ENCODE results near the gene ZNF48. TPM values are rescaled to one million over a fixed set of nuclear protein-coding genes. Genes with fewer than 3 reads are reported as not detected.

The ZNF48 gene
- polyA plus RNA-seq, 1 donor = 6.4 TPM

GRCh38 chr16:30352488-30353401 lies 42.5 kb upstream of the ZNF48 start:
- Histone ChIP-seq H3K27ac (ENCODE audit: low read length) (no peak overlapping the region), H3K36me3 (ENCODE audit: control insufficient read depth, insufficient read depth, low read length) (peaks cover 46% of the 10 kb centered on the region), H3K4me3 (ENCODE audit: low read length) (no peak overlapping the region), H3K9me3 (ENCODE audit: control insufficient read depth, low read depth, low read length) (no peaks in the 10 kb centered on the region), H3K4me1 (ENCODE audit: control insufficient read depth, insufficient read depth, low read length) (peaks cover 28% of the 10 kb centered on the region), H3K27me3 (ENCODE audit: control insufficient read depth, insufficient read depth, low read length) (no peaks in the 10 kb centered on the region)
- no peak for DNase-seq
- 100% methylated on average over 2 of the region's 14 CpGs for WGBS (ENCODE audit: insufficient coverage, low lambda C conversion rate)

- Histone ChIP-seq H3K27me3 (ENCODE audit: control insufficient read depth, insufficient read depth, low read length) (no peaks in the 10 kb centered on the region), H3K4me1 (ENCODE audit: control insufficient read depth, insufficient read depth, low read length) (peaks cover 28% of the 10 kb centered on the region), H3K36me3 (ENCODE audit: control insufficient read depth, insufficient read depth, low read length) (peaks cover 54% of the 10 kb centered on the region), H3K4me3 (ENCODE audit: low read length) (peak overlapping the region; percentile 91), H3K9me3 (ENCODE audit: control insufficient read depth, low read depth, low read length) (no peaks in the 10 kb centered on the region), H3K27ac (ENCODE audit: low read length) (no peak overlapping the region)
- DNase-seq = no peak
- no CpG with 5 or more reads among the region's 23 CpGs for WGBS (ENCODE audit: insufficient coverage, low lambda C conversion rate)
Measured at GRCh38 chr16:30353438-30354129, 41.6 kb upstream of the ZNF48 start.

GRCh38 chr16:30354423-30355143 lies 40.6 kb upstream of the ZNF48 start:
- H3K36me3 ChIP-seq (ENCODE audit: control insufficient read depth, insufficient read depth, low read length) = peaks cover 64% of the 10 kb centered on the region
- H3K4me3 ChIP-seq (ENCODE audit: low read length) = peak overlapping the region; percentile 91
- DNase-seq = no peak

GRCh38 chr16:30355144-30355953 lies 39.9 kb upstream of the ZNF48 start, which contains the start of gene CD2BP2:
Gene CD2BP2, minus strand, starts transcription at chr16:30355308. Its CDS starts 627 bp downstream, at chr16:30354681.
- Histone ChIP-seq H3K4me3 (ENCODE audit: low read length) (peak within 1 kb of the TSS; percentile 91), H3K9me3 (ENCODE audit: control insufficient read depth, low read depth, low read length) (no peaks in the 10 kb centered on the region), H3K27ac (ENCODE audit: low read length) (peak within 1 kb of the TSS; percentile 98), H3K27me3 (ENCODE audit: control insufficient read depth, insufficient read depth, low read length) (no peaks in the 10 kb centered on the region), H3K36me3 (ENCODE audit: control insufficient read depth, insufficient read depth, low read length) (peaks cover 68% of the 10 kb centered on the region), H3K4me1 (ENCODE audit: control insufficient read depth, insufficient read depth, low read length) (peaks cover 25% of the 10 kb centered on the region)
- DNase-seq = peak; percentile 99
- no CpG with 5 or more reads among the region's 45 CpGs for WGBS (ENCODE audit: insufficient coverage, low lambda C conversion rate)

More at GRCh38 chr16:30354423-30355143, 40.6 kb upstream of the ZNF48 start:
- Histone ChIP-seq H3K9me3 (ENCODE audit: control insufficient read depth, low read depth, low read length) (no peaks in the 10 kb centered on the region), H3K4me1 (ENCODE audit: control insufficient read depth, insufficient read depth, low read length) (peaks cover 28% of the 10 kb centered on the region), H3K27ac (ENCODE audit: low read length) (peak overlapping the region; percentile 98), H3K27me3 (ENCODE audit: control insufficient read depth, insufficient read depth, low read length) (no peaks in the 10 kb centered on the region)
- WGBS (ENCODE audit: insufficient coverage, low lambda C conversion rate) = no CpG with 5 or more reads among the region's 36 CpGs

- WGBS (ENCODE audit: insufficient coverage, low lambda C conversion rate) = no CpG with 5 or more reads among the region's 7 CpGs
- Histone ChIP-seq H3K27me3 (ENCODE audit: control insufficient read depth, insufficient read depth, low read length) (no peaks in the 10 kb centered on the region), H3K27ac (ENCODE audit: low read length) (peak overlapping the region; percentile 98), H3K36me3 (ENCODE audit: control insufficient read depth, insufficient read depth, low read length) (peaks cover 71% of the 10 kb centered on the region), H3K4me3 (ENCODE audit: low read length) (peak overlapping the region; percentile 91), H3K9me3 (ENCODE audit: control insufficient read depth, low read depth, low read length) (no peaks in the 10 kb centered on the region), H3K4me1 (ENCODE audit: control insufficient read depth, insufficient read depth, low read length) (peaks cover 21% of the 10 kb centered on the region)
- DNase-seq = no peak
Measured at GRCh38 chr16:30355954-30356308, 39.3 kb upstream of the ZNF48 start.

- H3K27me3 ChIP-seq (ENCODE audit: control insufficient read depth, insufficient read depth, low read length) = no peaks in the 10 kb centered on the region
- no CpG with 5 or more reads among the region's 12 CpGs for WGBS (ENCODE audit: insufficient coverage, low lambda C conversion rate)
- H3K4me1 ChIP-seq (ENCODE audit: control insufficient read depth, insufficient read depth, low read length) = peaks cover 15% of the 10 kb centered on the region
- H3K9me3 ChIP-seq (ENCODE audit: control insufficient read depth, low read depth, low read length) = no peaks in the 10 kb centered on the region
- H3K36me3 ChIP-seq (ENCODE audit: control insufficient read depth, insufficient read depth, low read length) = peaks cover 68% of the 10 kb centered on the region
- peak overlapping the region; percentile 91 for H3K4me3 ChIP-seq (ENCODE audit: low read length)
- H3K27ac ChIP-seq (ENCODE audit: low read length) = peak overlapping the region; percentile 98
- no peak for DNase-seq
Measured at GRCh38 chr16:30356401-30357084, 38.7 kb upstream of the ZNF48 start.

GRCh38 chr16:30357085-30357714 lies 38.0 kb upstream of the ZNF48 start:
- H3K4me1 ChIP-seq (ENCODE audit: control insufficient read depth, insufficient read depth, low read length) = peaks cover 13% of the 10 kb centered on the region
- no peak for DNase-seq
- no peak overlapping the region for H3K4me3 ChIP-seq (ENCODE audit: low read length)
- H3K9me3 ChIP-seq (ENCODE audit: control insufficient read depth, low read depth, low read length) = no peaks in the 10 kb centered on the region
- H3K36me3 ChIP-seq (ENCODE audit: control insufficient read depth, insufficient read depth, low read length) = peaks cover 64% of the 10 kb centered on the region
- WGBS (ENCODE audit: insufficient coverage, low lambda C conversion rate) = no CpG with 5 or more reads among the region's 5 CpGs
- no peaks in the 10 kb centered on the region for H3K27me3 ChIP-seq (ENCODE audit: control insufficient read depth, insufficient read depth, low read length)
- no peak overlapping the region for H3K27ac ChIP-seq (ENCODE audit: low read length)

- no peak overlapping the region for H3K4me3 ChIP-seq (ENCODE audit: low read length)
- no peaks in the 10 kb centered on the region for H3K27me3 ChIP-seq (ENCODE audit: control insufficient read depth, insufficient read depth, low read length)
- H3K36me3 ChIP-seq (ENCODE audit: control insufficient read depth, insufficient read depth, low read length) = peaks cover 61% of the 10 kb centered on the region
- no peaks in the 10 kb centered on the region for H3K9me3 ChIP-seq (ENCODE audit: control insufficient read depth, low read depth, low read length)
- DNase-seq = no peak
- no peak overlapping the region for H3K27ac ChIP-seq (ENCODE audit: low read length)
- peaks cover 13% of the 10 kb centered on the region for H3K4me1 ChIP-seq (ENCODE audit: control insufficient read depth, insufficient read depth, low read length)
- WGBS (ENCODE audit: insufficient coverage, low lambda C conversion rate) = no CpG with 5 or more reads among the region's 37 CpGs
Measured at GRCh38 chr16:30357715-30358576, 37.3 kb upstream of the ZNF48 start.

All from large intestine (tissue), 3 donors.